Tibial artery (tissue), 4 donors: ENCODE measurements around the gene ATP11B.
A peak's percentile ranks its signal among the peaks of the same experiment; 100 is the strongest.

Experiments
- DNase-seq, 2 donors: peaks; one replicate each; pipeline ENCODE4 v3.0.0-alpha.2; 2019
- H3K27ac ChIP-seq, 2 donors: fragments of 200-600 bp; sonication (generic) in 1 of 2; 1 replicate in 1 of 2; 2 replicates in 1 of 2; pipeline ENCODE4 v1.5.1; 2018 to 2019; ENCODE audit warnings: mild to moderate bottlenecking in 1 of 2
- H3K27me3 ChIP-seq, 2 donors: fragments of 200-600 bp; sonication (generic) in 1 of 2; one replicate each; pipeline versions ENCODE4 v1.5.1 to v1.6.0; 2016 to 2019
- H3K36me3 ChIP-seq, 3 donors: fragments of 200-600 bp; sonication (generic) in 2 of 3; one replicate each; pipeline ENCODE4 v1.5.1; 2016 to 2019; ENCODE audit warnings: mild to moderate bottlenecking in 2 of 3
- H3K4me1 ChIP-seq, 4 donors: fragments of 200-600 bp; sonication (generic) in 2 of 4; 1 replicate in 3 of 4; 2 replicates in 1 of 4; pipeline ENCODE4 v1.5.1; 2016 to 2019
- H3K4me3 ChIP-seq, 2 donors: fragments of 200-600 bp; sonication (generic) in 1 of 2; 1 replicate in 1 of 2; 2 replicates in 1 of 2; pipeline ENCODE4 v1.5.1; 2018 to 2019; ENCODE audit warnings: mild to moderate bottlenecking in 2 of 2
- H3K9me3 ChIP-seq, 3 donors: fragments of 200-600 bp; sonication (generic) in 1 of 3; one replicate each; pipeline ENCODE4 v1.5.1; 2016 to 2019
- intact Hi-C: fragments of 100-400 bp; cut with DNase I; formaldehyde crosslinking; loops from one replicate; pipeline ENCODE4 v1.15.0; 2023; ENCODE audit warnings: low total_unique reads
- TF ChIP-seq, protein P1 (sequence below), 2 experiments: fragments of 200-600 bp in 1 of 2; fragments of 450-650 bp in 1 of 2; IDR thresholded peaks; one replicate each; pipeline ENCODE4 v1.5.1; 2017 to 2019; ENCODE audit warnings: antibody characterized with exemption in 2 of 2, mild to moderate bottlenecking in 1 of 2, moderate library complexity in 1 of 2

The ATP11B gene

DNA sequence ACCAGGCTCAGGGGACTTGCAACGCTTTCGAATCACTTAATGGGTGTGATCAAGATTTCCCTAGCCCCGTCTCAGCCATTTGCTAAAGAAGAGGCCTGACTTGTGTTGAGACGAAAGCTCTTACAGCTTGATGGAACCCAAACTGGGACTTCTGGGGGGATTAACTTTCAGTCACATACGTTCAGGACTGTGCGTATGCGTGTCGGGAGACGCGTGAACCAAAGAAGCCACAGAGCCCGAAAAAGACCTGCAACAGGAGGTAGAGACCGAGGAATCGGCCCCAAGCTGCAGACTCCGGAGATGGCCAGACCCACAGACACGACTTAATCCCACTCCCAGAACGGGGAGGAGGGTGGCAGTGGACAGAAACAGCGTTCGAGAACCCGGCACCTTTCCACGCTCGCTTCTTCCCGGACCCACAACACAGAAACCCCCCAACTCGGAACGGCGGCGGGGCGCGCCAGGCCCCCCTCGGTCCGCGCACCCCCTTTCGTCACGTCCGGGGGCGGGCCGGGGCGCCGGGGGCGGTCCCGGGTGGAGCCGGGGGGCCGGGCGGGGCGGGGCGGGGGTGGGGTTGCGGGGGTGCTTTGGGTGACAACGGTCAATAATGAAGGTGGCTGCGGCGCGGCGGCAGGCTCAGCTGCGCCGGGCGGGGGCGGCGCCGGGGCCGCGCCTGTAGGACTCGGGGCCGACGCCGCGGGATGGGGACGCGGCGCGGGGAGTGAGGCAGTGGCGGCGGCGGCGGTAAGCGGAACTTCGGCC, at the start of gene ATP11B:
Gene ATP11B (plus strand): TSS at position 604 of the 762 bp plus-strand sequence. CDS start 256 bp downstream, outside the sequence.
- TF ChIP-seq, protein P1, sequence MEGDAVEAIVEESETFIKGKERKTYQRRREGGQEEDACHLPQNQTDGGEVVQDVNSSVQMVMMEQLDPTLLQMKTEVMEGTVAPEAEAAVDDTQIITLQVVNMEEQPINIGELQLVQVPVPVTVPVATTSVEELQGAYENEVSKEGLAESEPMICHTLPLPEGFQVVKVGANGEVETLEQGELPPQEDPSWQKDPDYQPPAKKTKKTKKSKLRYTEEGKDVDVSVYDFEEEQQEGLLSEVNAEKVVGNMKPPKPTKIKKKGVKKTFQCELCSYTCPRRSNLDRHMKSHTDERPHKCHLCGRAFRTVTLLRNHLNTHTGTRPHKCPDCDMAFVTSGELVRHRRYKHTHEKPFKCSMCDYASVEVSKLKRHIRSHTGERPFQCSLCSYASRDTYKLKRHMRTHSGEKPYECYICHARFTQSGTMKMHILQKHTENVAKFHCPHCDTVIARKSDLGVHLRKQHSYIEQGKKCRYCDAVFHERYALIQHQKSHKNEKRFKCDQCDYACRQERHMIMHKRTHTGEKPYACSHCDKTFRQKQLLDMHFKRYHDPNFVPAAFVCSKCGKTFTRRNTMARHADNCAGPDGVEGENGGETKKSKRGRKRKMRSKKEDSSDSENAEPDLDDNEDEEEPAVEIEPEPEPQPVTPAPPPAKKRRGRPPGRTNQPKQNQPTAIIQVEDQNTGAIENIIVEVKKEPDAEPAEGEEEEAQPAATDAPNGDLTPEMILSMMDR (IDR thresholded peaks at IDR 0.05) = peak in 1 of 2 experiments; percentile 7
- H3K9me3 ChIP-seq = no peaks in the 10 kb centered on the region
- intact Hi-C loops = no loop called here
- peak within 1 kb of the TSS; percentile 84 to 88 for H3K27ac ChIP-seq
- H3K27me3 ChIP-seq = no peaks in the 10 kb centered on the region
- peak; percentile 54 to 83 for DNase-seq
- H3K4me1 ChIP-seq = peaks cover 0 to 17% (median 13%) of the 10 kb centered on the region in 4 donors
- peak within 1 kb of the TSS; percentile 81 to 84 for H3K4me3 ChIP-seq
- no peaks in the 10 kb centered on the region for H3K36me3 ChIP-seq

DNA sequence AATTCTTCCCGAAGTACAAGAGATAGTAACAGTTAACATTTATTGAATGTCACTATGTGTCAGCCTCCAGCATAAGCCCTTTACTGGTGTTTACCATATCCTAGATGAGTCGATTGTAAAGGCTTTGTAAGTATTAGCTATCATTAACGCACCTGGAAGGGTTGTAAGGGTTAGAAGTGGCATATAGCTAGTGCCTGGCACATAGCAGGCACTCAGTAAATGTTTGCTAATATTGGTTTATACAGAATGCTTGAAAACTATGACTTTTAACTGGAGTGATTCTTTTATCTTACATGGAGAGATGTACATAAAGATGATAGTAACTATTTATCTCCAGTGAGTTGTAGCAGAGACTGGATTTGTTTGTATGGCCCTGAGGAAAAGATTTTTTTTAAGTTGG, 46.3 kb upstream of the ATP11B start:
- intact Hi-C loops = no loop called here
- Histone ChIP-seq H3K27ac (no peak overlapping the region), H3K4me3 (no peak overlapping the region), H3K9me3 (no peaks in the 10 kb centered on the region), H3K27me3 (no peaks in the 10 kb centered on the region), H3K36me3 (no peaks in the 10 kb centered on the region), H3K4me1 (no peaks in the 10 kb centered on the region)
- DNase-seq = no peak
- TF ChIP-seq, protein P1 (IDR thresholded peaks at IDR 0.05) = no peak

DNA sequence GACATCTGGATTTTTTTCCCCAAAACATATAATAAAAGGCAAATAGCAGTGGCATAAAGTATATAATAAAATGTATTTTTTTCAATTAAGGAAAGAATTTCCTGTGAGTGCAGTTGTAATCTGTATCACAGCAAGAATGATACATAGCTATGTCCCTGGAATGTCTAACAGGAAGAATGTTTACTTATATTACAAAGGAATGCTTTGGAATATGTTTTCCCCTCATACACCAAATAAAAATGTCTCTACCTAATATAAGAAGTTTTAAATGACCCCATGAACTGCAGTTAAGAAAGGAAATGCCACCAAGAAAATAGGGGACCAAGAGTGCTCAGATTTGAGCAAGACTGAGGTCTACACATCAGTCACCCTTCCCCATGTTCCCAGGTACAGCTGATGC, 38.0 kb upstream of the ATP11B start:
- Histone ChIP-seq H3K4me1 (no peaks in the 10 kb centered on the region), H3K36me3 (no peaks in the 10 kb centered on the region), H3K4me3 (no peak overlapping the region), H3K27me3 (no peaks in the 10 kb centered on the region), H3K9me3 (no peaks in the 10 kb centered on the region), H3K27ac (no peak overlapping the region)
- intact Hi-C loops = no loop called here
- DNase-seq = no peak
- TF ChIP-seq, protein P1 (IDR thresholded peaks at IDR 0.05) = no peak

DNA sequence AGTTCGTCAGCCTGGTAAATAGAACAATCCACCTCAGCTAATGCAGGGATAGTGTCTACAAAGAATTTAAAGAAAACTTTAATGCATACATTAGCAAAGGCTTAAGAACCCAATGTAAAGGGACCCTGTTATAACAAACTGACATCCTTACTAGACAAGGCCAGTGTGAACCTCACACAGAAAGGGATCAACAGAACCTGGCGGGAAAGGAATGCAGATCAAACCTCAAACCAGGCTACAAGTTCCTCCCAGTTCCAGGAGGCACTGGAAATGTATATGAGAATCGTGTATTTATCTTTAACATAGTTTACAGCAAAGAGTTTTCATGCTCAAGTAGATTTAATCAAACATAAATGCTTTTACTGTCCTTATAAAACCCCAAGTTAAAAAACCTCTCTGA, 37.6 kb upstream of the ATP11B start:
- H3K27me3 ChIP-seq = peaks cover 0 to 2% of the 10 kb centered on the region in 2 donors
- TF ChIP-seq, protein P1 (IDR thresholded peaks at IDR 0.05) = no peak
- H3K9me3 ChIP-seq = no peaks in the 10 kb centered on the region
- H3K36me3 ChIP-seq = no peaks in the 10 kb centered on the region
- no peaks in the 10 kb centered on the region for H3K4me1 ChIP-seq
- no peak for DNase-seq
- intact Hi-C loops = no loop called here
- no peak overlapping the region for H3K27ac ChIP-seq
- no peak overlapping the region for H3K4me3 ChIP-seq

DNA sequence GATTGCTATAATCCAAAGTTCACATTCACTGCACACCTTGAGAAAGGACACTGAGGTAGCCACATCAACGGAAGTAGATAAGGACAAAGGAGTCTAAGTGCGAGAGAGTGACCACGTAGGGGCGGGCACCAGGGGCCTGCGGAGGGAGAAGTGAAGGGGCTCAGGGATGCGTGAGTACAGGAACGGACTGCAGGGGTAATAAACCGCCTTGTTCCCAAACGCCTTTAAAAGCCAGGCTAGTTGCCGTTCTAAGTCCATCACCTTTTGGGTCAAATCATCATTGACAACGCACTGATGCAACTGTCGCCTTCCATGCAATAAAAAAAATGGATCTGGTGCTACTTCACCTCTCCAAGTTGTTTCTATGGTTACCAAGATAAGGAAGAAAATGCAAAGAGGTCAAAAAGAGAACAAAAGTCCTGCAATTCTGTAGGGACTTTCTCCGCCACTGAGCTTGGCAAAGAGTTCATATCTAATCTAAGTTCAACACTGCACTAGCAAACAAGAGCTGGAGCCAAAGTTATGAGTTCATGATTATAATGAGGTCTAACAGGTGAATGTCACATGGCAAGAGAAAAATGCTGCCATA, 32.6 kb upstream of the ATP11B start:
- TF ChIP-seq, protein P1 (IDR thresholded peaks at IDR 0.05) = no peak

More for the DNA sequence above, 32.6 kb upstream of the ATP11B start:
- Histone ChIP-seq H3K4me1 (no peaks in the 10 kb centered on the region), H3K27ac (no peak overlapping the region), H3K9me3 (no peaks in the 10 kb centered on the region), H3K36me3 (no peaks in the 10 kb centered on the region), H3K27me3 (peaks cover 0 to 3% of the 10 kb centered on the region in 2 donors), H3K4me3 (no peak overlapping the region)
- intact Hi-C loops = no loop called here
- no peak for DNase-seq
